GM18519 (cell line): ENCODE results near the gene WDR54.
A peak's percentile ranks its signal among the peaks of the same experiment; 100 is the strongest.

ENCODE experiments used
- ATAC-seq: cut with Tn5 transposase; IDR thresholded peaks from one replicate; pipeline ENCODE4 v1.9.1; 2021; ENCODE audit warnings: mild to moderate bottlenecking, moderate library complexity; ENCODE audit not compliant: unreplicated experiment, low FRiP score

The WDR54 gene

GRCh38 chr2:74421221-74421870 is at the start of gene WDR54, which contains the start of gene C2orf81:
TSS of gene WDR54 (plus strand) at chr2:74421730. CDS start at chr2:74422154, 424 bp downstream.
TSS of gene C2orf81 (minus strand) at chr2:74421619. CDS start at chr2:74421560, 59 bp downstream.
- ATAC-seq = peak; percentile 85

GRCh38 chr2:74372674-74373073 is 48.9 kb upstream of the WDR54 start:
- ATAC-seq = no peak

- ATAC-seq = no peak
These were observed 48.3 kb upstream of the WDR54 start for GRCh38 chr2:74373221-74373676.

- no peak for ATAC-seq
These were observed 47.5 kb upstream of the WDR54 start for GRCh38 chr2:74373985-74374384.

GRCh38 chr2:74374509-74375205 is 46.9 kb upstream of the WDR54 start:
- no peak for ATAC-seq

- ATAC-seq = no peak
These were observed 45.7 kb upstream of the WDR54 start for GRCh38 chr2:74375838-74376237.

GRCh38 chr2:74378007-74378406 is 43.5 kb upstream of the WDR54 start:
- no peak for ATAC-seq

GRCh38 chr2:74379851-74380789 is 41.4 kb upstream of the WDR54 start, which contains the start of gene DCTN1:
TSS of gene DCTN1 (minus strand) at chr2:74380311. CDS start at chr2:74380037, 274 bp downstream.
- no peak for ATAC-seq

GRCh38 chr2:74381751-74382150 is 39.8 kb upstream of the WDR54 start:
- no peak for ATAC-seq

- ATAC-seq = no peak
These were observed 38.3 kb upstream of the WDR54 start for GRCh38 chr2:74383254-74383653.

GRCh38 chr2:74384051-74384450 is 37.5 kb upstream of the WDR54 start:
- no peak for ATAC-seq

GRCh38 chr2:74385396-74385795 is 36.1 kb upstream of the WDR54 start:
- no peak for ATAC-seq

GRCh38 chr2:74387346-74387745 is 34.2 kb upstream of the WDR54 start:
- no peak for ATAC-seq

GRCh38 chr2:74390606-74391005 is 30.9 kb upstream of the WDR54 start:
- no peak for ATAC-seq

- ATAC-seq = no peak
These were observed 30.3 kb upstream of the WDR54 start for GRCh38 chr2:74391209-74391579.

GRCh38 chr2:74391580-74392448 is 29.7 kb upstream of the WDR54 start:
- ATAC-seq = no peak

GRCh38 chr2:74392449-74392743 is 29.1 kb upstream of the WDR54 start:
- ATAC-seq = no peak

- no peak for ATAC-seq
These were observed 28.0 kb upstream of the WDR54 start for GRCh38 chr2:74393525-74393924.

GRCh38 chr2:74396149-74396548 is 25.4 kb upstream of the WDR54 start:
- ATAC-seq = no peak

- ATAC-seq = no peak
These were observed 21.7 kb upstream of the WDR54 start for GRCh38 chr2:74399785-74400184.
